Eye (tissue), 1 donor: ENCODE measurements around the gene MCEMP1.
"Not testable (repeated sequence)": the region's sequence is repeated elsewhere in the genome, so short reads cannot be mapped to it uniquely, and the experiment has no call there.

ENCODE experiments used
- DNase-seq: peaks from one replicate; pipeline ENCODE4 v3.0.0-alpha.2; 2015

Gene MCEMP1

DNA sequence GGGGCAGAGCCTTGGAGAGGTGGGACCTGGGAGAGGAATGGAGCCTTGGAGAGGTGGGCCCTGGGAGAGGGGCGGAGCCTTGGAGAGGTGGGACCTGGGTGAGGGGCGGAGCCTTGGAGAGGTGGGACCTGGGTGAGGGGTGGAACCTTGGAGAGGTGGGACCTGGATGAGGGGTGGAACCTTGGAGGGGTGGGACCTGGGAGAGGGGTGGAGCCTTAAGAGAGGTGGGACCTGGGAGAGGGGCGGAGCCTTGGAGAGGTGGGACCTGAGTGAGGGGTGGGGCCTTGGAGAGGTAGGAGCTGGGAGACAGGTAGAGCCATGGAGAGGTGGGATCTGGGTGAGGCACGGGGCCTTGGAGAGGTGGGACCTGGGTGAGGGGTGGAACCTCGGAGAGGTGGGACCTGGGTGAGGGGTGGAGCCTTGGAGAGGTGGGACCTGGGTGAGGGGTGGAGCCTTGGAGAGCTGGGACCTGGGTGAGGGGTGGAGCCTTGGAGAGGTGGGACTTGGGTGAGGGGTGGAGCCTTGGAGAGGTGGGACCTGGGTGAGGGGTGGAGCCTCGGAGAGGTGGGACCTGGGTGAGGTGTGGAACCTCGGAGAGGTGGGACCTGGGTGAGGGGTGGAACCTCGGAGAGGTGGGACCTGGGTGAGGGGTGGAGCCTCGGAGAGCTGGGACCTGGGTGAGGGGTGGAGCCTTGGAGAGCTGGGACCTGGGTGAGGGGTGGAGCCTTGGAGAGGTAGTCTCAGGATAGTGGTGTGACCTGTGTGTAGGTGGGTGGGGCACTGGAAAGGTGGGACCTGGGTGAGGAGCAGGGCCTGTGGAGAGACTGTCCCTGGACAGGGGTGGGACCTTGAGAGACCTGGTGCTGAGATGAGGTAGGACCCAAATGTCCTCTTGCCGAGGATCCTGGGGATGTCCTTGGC is 33.0 kb upstream of the MCEMP1 start:
- not testable (repeated sequence) for DNase-seq

DNA sequence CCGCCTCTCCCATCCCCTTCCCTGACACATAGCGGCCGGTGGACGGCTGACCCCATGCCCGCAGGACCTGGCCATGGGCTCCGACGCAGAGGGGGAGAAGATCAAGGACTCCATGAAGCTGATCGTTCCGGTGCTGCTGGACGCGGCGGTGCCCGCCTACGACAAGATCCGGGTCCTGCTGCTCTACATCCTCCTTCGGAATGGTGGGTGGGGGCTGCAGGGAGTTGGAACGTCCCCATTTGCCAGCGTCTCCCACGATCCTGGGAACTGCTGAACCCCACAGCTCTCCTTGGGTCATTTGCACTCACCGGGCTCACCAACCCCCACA is 32.4 kb upstream of the MCEMP1 start:
- DNase-seq: no peak

DNA sequence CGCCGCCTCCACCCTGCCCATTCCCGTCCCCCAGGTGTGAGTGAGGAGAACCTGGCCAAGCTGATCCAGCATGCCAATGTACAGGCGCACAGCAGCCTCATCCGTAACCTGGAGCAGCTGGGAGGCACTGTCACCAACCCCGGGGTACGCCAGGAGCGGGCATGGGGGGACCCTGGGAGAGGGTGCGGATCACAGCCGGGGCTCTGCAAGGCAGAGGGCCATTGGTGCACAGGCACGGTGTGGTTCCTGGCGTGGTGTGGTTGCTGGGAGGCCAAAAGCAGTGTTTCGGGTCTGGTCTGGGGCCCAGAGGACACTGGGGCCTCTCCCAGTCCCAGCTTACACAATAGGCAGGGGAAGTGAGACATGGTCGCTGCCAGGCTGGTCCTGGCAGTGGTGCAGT is 31.7 kb upstream of the MCEMP1 start:
- no peak for DNase-seq

DNA sequence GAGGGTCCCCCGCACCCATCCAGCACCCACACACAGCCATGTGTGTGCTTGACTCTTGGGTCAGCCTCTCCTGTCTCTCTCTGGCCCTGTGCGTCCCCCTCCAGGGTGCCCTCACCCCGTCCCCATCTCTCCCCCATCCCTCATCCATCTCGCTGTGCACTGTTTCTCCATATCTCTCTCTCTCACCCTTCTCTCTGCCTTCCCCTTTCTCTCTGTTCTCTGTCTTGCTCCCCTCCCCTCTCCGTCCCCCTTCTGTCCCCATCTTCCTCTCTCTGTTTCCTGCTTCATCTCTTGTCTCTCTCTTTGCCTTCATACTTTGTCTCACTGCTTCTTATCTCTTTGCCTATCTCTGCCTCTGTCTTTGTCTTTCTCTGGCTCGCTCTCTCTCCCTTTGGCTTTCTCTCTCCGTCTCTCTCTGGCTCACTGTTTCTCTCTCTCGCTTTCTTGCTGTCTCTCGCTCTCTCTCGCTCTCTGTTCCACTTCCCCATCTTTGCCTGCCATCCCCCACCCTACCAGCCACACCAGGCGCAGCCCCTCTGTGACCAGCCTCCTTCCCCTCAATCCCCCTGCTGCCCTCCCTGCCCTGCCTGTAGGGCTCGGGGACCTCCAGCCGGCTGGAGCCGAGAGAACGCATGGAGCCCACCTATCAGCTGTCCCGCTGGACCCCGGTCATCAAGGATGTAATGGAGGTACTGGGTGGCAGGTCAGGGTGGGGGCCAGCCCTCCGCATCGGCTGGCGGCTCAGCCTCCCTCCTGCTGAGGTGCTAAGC is 31.0 kb upstream of the MCEMP1 start:
- no peak for DNase-seq

DNA sequence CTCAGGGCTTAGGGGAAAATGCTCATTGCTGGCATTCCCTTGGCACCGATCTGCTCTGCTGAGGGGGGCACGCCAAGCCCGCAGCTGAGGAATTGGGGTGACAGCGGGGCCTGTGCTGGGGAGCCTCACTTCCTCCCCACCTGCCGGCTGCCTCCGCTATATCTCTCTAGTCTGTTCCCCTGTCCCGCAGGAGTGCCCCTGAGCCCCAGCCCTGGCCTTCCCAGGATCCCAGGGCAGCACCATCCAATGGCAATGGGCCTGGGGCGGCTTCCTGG is 30.5 kb upstream of the MCEMP1 start:
- no peak for DNase-seq

DNA sequence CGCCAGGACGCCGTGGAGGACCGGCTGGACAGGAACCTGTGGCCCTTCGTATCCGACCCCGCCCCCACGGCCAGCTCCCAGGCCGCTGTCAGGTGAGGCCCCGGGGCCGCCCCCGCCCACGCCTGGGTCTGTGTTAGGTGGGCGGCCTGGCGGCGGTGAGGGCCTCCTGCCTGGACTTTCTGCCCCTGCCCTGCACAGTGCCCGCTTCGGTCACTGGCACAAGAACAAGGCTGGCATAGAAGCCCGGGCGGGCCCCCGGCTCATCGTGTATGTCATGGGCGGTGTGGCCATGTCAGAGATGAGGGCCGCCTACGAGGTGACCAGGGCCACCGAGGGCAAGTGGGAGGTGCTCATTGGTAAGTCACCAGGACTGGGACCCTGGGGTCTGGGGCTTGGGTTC is 29.7 kb upstream of the MCEMP1 start:
- DNase-seq: no peak

DNA sequence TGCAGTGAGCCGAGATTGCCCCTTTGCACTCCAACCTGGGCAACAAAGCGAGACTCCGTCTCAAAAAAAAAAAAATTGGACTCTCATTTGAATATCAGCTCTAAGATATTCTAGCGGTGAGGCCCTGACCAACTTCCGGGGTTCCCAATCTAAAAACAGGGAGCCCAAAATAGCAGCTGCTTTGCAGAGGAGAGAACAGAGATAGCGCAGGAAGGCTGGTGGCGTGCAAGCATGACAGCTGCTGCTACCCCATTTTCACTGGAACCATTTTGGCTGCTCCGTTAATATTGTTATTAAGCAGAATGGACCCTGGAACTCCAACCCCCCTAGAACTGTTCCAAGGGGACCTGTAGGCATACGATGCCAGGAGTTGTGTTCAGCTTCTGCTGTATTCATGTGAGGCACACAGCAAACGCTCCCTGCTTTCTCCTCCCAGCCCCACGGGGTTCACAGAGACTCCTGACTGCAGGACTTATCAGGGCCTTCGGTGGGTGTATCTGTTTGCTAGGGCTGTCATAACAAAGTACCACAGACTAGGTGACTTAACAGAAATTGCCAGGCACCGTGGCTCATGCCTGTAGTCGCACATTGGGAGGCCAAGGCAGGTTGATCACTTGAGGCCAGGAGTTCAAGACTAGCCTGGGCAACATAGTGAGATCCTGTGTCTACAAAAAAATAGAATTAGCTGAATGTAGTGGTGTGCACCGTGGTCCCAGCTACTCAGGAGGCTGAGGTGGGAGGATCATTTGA is 28.4 kb upstream of the MCEMP1 start:
- no peak for DNase-seq

DNA sequence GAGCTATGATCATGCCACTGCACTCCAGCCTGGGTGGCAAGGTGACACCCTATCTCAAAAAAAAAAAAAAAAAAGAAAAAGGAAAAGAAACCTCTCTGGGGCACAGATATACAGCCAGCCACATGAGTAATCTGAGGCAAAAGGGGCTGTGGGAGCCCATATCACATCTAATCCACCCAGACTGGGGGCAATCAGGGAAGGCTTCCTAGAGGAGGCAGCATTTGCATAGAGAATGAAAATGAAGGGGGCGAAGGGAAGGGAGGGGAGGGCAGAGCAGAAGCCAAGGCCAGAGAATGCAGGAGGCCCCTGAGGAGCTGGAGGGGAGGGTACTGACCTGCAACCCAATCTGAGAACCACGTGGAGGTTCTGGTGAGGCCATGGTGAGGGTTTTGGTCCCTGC is 26.7 kb upstream of the MCEMP1 start:
- no peak for DNase-seq

DNA sequence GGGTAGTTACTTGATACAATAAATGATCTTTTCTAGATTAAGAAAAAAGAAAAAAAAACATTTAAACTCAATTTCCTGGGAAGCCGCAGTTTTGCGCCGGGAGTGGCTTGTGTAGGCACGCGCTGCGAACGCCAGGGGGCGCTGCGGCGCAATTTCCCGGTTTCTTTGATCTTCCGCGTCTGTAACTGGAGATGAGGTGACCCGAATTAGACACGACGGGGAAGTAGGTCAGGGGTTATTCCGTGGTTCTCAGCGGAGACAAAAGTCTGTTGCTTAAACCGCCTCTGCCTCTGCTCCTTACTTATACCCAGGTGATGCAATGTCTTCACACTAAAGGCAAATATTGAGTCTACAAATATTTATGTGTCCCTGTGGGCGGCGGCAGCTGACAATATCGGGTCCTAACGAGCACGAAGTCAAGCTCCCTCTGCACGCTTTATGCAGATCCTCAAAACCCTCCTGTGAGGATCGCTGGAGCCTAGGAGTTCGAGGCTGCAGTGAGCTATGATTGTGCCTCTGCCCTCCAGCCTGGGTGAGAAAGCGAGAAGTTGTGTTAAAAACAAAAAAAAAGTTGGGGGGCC is 24.7 kb upstream of the MCEMP1 start:
- DNase-seq: peak; percentile 96

DNA sequence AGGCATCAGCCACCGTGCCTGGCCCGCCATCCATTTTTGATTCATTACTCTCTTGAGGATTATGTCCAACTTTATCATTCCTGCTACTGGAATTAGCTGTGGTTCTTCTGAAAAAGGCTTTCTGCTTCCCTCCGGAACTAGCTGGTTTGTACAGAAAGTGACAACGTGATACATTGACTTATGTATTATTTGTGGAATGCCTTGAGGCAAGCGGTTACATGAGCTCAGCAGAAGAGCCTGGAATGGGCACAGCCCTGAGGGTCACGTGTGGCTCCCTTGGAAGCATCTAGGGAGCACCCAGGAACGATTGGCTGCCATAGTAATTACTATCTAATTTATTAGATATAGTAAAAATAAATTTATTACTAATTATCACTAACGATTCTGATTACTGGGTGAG is 22.5 kb upstream of the MCEMP1 start:
- no peak for DNase-seq

DNA sequence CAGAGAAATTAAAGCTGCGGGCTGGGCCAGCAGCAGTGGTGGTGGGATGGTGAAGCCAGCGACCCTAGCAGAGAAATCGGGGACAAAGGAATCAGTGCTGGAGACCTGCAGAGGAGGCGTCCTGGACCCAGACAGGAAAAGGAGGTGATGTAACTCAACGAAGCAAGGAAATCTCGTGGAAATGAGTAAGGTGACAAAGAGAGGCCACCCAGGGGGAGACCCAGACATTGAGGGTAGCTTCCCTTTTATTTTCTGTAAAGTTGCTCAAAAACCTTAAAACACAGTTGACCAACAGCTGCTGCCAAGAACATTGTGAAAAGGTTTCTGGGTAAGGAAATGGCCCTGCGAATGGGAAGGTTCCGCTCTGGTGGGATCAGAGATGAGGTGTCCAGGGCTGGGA is 21.3 kb upstream of the MCEMP1 start:
- no peak for DNase-seq

DNA sequence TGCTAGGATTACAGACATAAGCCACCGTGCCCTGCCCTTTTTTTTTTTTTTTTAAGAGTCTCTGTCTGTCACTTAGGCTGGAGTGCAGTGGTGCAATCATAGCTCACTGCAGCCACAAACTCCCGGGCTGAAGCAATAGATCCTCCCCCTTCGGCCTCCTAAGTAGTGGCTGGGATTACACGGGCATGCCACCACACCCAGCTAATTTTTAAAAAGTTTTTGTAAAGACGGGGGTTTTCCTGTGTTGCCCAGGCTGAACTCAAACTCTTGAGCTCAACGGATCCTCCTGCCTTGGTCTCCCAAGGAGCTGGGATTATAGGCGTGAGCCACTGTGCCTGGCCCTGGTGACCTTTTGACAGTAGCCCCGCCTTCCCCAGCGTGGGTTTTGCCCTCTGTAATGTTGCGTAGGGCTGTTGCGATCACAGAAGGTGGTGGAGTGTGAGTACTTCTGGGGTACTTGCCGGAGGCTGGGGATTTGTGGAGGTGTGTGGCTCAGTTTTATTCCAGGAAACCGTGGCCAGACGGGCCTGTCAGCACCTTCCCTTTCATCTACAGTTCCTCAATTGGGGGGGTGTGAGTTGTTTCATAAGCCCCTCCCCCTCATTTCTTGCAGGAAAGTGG is 19.6 kb upstream of the MCEMP1 start:
- no peak for DNase-seq

DNA sequence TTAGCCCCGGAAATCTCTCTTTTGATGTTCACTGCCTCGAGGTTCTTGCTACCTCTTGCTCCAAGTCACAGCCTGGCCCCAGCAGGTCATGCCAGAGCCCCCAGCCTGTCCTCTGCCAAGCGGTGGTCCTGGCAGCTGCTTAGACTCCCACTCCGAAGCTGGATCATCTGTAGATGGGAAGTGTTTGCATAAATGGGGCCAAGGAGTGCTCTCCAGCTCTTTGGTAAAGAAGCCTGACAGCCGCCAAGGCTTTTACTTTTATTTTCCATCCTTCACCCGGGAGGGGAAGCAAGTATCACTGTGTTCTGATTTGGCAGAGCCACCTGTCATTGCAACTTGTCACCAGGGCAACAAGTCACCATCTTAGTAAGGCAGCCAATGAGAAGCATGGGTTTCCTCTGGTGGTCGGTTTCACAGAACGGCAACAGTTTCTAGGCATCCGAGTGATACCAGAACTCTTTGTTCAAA is 18.6 kb upstream of the MCEMP1 start:
- DNase-seq: peak; percentile 66

DNA sequence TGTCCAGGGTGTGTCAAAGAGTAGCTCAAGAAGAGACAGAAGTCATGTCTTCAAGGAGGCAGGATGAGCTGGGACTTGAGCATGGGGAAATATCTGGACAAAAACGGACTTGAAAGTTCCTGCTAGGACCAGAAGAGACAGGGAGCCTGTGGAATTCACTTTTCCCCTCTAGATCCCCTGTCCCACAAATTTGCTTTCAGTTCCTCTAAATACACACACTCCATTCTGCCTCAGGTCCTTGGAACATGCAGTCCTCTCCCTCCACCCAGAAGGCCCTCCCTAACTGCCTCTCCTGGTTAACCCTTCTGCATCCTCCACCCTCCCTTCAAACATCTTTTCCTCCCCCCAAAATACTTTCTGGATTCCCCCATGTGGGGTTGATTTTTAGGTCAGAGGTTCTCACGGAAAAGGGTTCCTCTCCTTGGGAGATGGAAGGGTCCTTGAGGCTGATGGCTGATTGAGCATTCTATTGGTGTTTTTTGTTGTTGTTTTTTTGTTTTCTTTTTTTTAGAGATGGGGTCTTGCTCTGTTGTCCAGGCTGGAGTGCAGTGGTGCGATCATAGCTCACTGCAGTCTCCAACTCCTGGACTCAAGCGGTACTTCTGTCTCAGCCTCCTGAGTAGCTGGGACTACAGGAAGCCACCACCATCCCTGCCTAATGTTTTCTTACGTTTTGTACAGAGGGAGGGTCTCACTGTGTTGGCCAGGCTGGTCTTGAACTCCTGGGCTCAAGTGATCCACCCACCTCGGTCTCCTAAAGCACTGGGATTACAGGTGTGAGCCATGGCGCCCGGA is 14.9 kb upstream of the MCEMP1 start:
- DNase-seq: no peak

DNA sequence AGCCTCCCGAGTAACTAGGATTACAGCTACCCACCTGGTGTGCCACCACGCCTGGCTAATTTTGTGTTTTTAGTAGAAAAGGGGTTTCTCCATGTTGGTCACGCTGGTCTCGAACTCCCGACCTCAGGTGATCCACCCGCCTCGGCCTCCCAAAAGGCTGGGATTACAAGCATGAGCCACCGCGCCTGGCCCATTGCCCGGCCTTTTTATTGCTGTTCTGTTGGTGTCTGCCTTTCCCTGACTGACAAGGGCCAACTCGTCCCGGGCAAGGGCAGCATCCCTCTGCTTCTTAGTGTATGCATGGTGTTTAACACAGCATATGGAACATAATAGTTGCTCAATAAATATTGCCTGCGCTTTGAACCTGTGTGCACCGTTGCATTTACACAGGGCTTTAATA is 14.2 kb upstream of the MCEMP1 start:
- no peak for DNase-seq

DNA sequence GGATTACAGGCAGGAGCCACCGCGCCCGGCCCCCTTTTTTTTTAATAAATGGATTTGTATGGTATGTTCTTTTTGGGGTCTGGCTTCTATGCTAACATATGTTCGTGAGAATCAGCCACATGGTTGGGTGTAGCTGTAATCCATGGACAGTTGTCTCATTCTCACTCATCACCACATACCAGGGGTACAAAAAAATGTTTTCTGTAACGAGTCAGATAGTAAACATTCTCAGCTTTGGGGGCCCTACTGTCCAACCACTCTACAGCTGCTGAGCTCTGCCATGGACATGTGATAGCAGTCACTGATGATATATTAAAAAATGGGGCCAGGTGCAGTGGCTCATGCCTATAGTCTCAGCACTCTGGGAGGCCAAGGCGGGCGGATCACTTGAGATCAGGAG is 13.2 kb upstream of the MCEMP1 start:
- no peak for DNase-seq

DNA sequence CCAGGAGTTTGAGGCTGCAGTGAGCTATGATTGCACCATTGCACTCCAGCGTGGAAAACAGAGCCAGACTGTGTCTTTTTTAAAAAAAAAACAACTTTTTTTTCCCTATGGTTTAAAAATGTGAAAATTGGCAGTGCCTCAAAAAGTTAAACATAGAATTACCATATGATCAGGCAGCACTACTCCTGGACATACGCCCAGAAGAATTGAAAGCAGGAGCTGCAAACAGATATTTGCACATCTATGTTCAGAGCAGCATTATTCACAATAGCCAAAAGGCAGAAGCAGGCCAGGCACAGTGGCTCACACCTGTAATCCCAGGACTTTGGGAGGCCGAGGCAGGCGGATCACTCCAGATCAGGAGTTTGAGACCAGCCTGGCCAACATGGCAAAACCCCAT is 11.8 kb upstream of the MCEMP1 start:
- peak; percentile 59 for DNase-seq

DNA sequence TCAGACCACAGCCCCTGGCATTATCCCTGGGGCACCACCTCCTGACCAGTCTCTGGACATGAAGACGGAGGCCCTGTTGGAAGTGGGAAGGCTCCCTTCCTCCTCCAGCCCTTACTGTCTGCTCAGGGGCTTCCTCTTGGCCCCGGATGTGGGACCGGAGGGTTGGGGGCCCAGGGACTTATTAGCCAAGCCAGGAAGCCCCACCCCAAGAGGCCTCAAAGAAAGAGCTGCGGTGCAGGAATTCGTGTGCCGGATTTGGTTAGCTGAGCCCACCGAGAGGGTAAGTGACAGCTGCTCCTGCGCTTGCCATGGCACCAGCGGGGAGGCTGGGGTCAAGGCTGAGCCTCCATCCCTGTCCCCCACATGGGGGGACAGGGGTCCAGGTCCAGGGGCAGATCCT is 8.0 kb upstream of the MCEMP1 start, which contains the start of gene RETN:
Gene RETN (plus strand): TSS at position 208 of the 400 bp plus-strand sequence. CDS start 278 bp downstream, outside the sequence.
- DNase-seq: no peak

DNA sequence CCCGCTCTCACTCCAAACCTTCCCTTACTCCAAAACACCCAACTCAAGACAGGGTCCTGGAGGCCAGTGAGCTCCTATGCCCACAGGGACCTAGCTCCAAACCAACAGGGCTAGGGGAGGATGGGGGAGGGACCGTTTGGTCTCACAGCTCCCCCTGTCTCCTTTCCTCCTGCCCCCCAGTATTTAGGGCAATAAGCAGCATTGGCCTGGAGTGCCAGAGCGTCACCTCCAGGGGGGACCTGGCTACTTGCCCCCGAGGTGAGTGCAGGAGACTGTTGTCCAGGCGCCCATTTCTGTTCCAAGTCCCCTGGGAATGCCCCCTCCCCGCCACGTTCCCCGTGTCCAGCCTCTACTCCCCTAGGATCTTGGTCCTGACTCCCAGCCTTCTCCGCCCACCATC is 7.2 kb upstream of the MCEMP1 start:
- no peak for DNase-seq

DNA sequence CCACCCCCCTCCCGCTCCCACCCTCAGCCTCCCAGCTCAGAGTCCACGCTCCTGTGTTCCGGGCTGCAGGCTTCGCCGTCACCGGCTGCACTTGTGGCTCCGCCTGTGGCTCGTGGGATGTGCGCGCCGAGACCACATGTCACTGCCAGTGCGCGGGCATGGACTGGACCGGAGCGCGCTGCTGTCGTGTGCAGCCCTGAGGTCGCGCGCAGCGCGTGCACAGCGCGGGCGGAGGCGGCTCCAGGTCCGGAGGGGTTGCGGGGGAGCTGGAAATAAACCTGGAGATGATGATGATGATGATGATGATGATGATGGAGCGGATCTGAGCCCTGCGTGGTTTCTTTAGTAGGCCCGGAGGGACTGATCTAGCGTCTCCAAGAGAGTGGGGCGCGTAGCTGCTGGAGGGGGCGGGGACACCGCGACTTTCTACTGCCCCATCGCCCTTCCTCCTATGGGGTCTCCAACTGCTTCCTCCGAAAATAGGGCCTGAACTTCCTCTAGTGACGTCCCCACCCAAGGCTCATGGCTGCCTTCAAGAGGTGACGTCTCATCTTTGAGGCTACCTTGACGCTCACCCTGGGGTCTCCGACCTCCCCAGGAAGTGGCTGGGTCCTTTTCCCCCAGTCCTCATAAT is 6.6 kb upstream of the MCEMP1 start:
- DNase-seq: peak; percentile 79

DNA sequence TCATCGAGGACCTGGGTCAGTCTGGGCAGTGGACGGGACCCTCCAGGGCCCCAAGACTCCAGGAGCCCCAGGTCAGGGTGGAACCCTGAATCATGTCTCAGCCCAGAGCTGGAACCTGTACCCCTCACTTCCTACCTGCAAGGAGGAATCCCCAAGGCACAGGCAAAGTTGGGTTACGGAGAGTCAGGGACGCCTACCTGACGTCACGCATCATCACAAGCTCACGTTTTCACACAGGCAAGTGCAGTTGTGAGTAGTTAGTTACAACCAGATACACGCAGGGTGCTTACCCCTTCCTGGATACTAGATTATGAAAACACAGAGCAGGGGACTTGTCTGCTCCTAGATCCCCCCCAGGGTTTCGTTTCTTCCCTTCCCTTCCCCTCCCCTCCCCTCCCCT is 6.1 kb upstream of the MCEMP1 start:
- DNase-seq: no peak
